HepG2 (cell line): ENCODE results near the gene PIKFYVE. TPM values are rescaled to one million over a fixed set of nuclear protein-coding genes. Genes with fewer than 3 reads are reported as not detected.

ENCODE experiments used
- EED ChIP-seq: sonication (generic); formaldehyde crosslinking; IDR thresholded peaks from 2 replicates; pipeline ENCODE4 v1.5.0; 2020; ENCODE audit warnings: mild to moderate bottlenecking, missing genetic modification reagents
- GABPA ChIP-seq, 2 experiments: IDR thresholded peaks; 2 replicates each; pipeline ENCODE4 v1.6.1; 2011 to 2016; ENCODE audit warnings: low read depth in 2 of 2, low read length in 1 of 2, missing biosample characterization in 1 of 2, missing genetic modification characterization in 1 of 2
- KLF11 ChIP-seq: IDR thresholded peaks from 2 replicates; pipeline ENCODE4 v1.6.1; 2016; ENCODE audit warnings: missing compliant biosample characterization
- PAX8 ChIP-seq: sonication (generic); formaldehyde crosslinking; IDR thresholded peaks from 2 replicates; pipeline ENCODE4 v1.8.0; 2022; ENCODE audit warnings: mild to moderate bottlenecking, missing genetic modification reagents, borderline replicate concordance
- RARA ChIP-seq: IDR thresholded peaks from 2 replicates; pipeline ENCODE4 v1.6.1; 2016; ENCODE audit warnings: missing genetic modification reagents, missing compliant biosample characterization
- SMC3 ChIP-seq: IDR thresholded peaks from 2 replicates; pipeline ENCODE4 v1.6.1; 2011; ENCODE audit warnings: low read length, improper control_type of control experiment
- ZBTB42 ChIP-seq: sonication (generic); formaldehyde crosslinking; IDR thresholded peaks from 2 replicates; pipeline ENCODE4 v1.5.0; 2020; ENCODE audit warnings: mild to moderate bottlenecking, missing genetic modification reagents
- ZFP90 ChIP-seq: sonication (generic); formaldehyde crosslinking; IDR thresholded peaks from 2 replicates; pipeline ENCODE4 v1.8.0; 2022; ENCODE audit warnings: missing genetic modification reagents, mild to moderate bottlenecking, inconsistent platforms, borderline replicate concordance
- ZMYM3 ChIP-seq: sonication (generic); formaldehyde crosslinking; IDR thresholded peaks from 2 replicates; pipeline ENCODE4 v1.5.1; 2020; ENCODE audit warnings: mild to moderate bottlenecking, missing genetic modification reagents
- ZNF10 ChIP-seq: sonication (generic); formaldehyde crosslinking; IDR thresholded peaks from 2 replicates; pipeline ENCODE4 v1.4.0; 2020; ENCODE audit warnings: mild to moderate bottlenecking, low read depth, missing genetic modification reagents, borderline replicate concordance
- ZNF256 ChIP-seq: sonication (generic); formaldehyde crosslinking; conservative IDR thresholded peaks from 2 replicates; pipeline ENCODE4 v1.4.0; 2020; ENCODE audit warnings: missing genetic modification reagents
- ZNF329 ChIP-seq: sonication (generic); formaldehyde crosslinking; IDR thresholded peaks from 2 replicates; pipeline ENCODE4 v1.9.0; 2021; ENCODE audit warnings: low read depth, mild to moderate bottlenecking, missing genetic modification reagents
- ZNF432 ChIP-seq: sonication (generic); formaldehyde crosslinking; IDR thresholded peaks from 2 replicates; pipeline ENCODE4 v1.5.0; 2020; ENCODE audit warnings: missing genetic modification reagents, mild to moderate bottlenecking, borderline replicate concordance
- ZNF569 ChIP-seq: sonication (generic); formaldehyde crosslinking; IDR thresholded peaks from 2 replicates; pipeline ENCODE4 v1.5.0; 2020; ENCODE audit warnings: mild to moderate bottlenecking, missing genetic modification reagents, moderate library complexity, borderline replicate concordance
- ZNF816 ChIP-seq: sonication (generic); formaldehyde crosslinking; IDR thresholded peaks from 2 replicates; pipeline ENCODE4 v1.8.0; 2022; ENCODE audit warnings: missing genetic modification reagents, mild to moderate bottlenecking, borderline replicate concordance
- ZSCAN22 ChIP-seq: sonication (generic); formaldehyde crosslinking; IDR thresholded peaks from 2 replicates; pipeline ENCODE4 v1.4.0; 2020; ENCODE audit warnings: mild to moderate bottlenecking, missing genetic modification reagents
- polyA plus RNA-seq, 8 experiments: library from polyadenylated mRNA; depleted of rRNA in 3 of 8; stranded (reverse) in 7 of 8; unstranded in 1 of 8; fragments of >200 nt; fragmentation: Illumina TruSeq in 4 of 8; extraction: Trizol in 4 of 8; gene quantifications; 2 replicates each; pipeline versions ENCODE4 v1.2.1 to v1.2.3, GENCODE V29; 2011 to 2016; ENCODE audit warnings: low read depth in 4 of 8, missing spikeins in 1 of 8, mixed read lengths in 1 of 8; ENCODE audit not compliant: insufficient read depth in 1 of 8
- total RNA-seq, 5 experiments: library from RNA; depleted of rRNA; stranded (reverse); fragments of >200 nt; fragmentation: Illumina TruSeq; extraction: Trizol; gene quantifications; 2 replicates each; pipeline ENCODE4 v1.2.3, GENCODE V29; 2016; ENCODE audit warnings: low read depth in 1 of 5
- TF ChIP-seq, protein P1 (sequence below): sonication (generic); formaldehyde crosslinking; IDR thresholded peaks from 2 replicates; pipeline ENCODE4 v1.9.0; 2021; ENCODE audit warnings: missing genetic modification reagents, borderline replicate concordance
- TF ChIP-seq, protein P2 (sequence below): sonication (generic); formaldehyde crosslinking; IDR thresholded peaks from 2 replicates; pipeline ENCODE4 v1.5.0; 2020; ENCODE audit warnings: missing genetic modification reagents
- TF ChIP-seq, protein P3 (sequence below): sonication (generic); formaldehyde crosslinking; IDR thresholded peaks from 2 replicates; pipeline ENCODE4 v1.5.0; 2020; ENCODE audit warnings: mild to moderate bottlenecking, low read depth, missing genetic modification reagents, borderline replicate concordance
- TF ChIP-seq, protein P4 (sequence below): sonication (generic); formaldehyde crosslinking; IDR thresholded peaks from 2 replicates; pipeline ENCODE4 v1.9.0; 2022; ENCODE audit warnings: low read depth, missing genetic modification reagents
- TF ChIP-seq, protein P5 (sequence below): sonication (generic); formaldehyde crosslinking; IDR thresholded peaks from 2 replicates; pipeline ENCODE4 v1.8.0; 2022; ENCODE audit warnings: missing genetic modification reagents, mild to moderate bottlenecking, borderline replicate concordance
- TF ChIP-seq, protein P6 (sequence below): sonication (generic); formaldehyde crosslinking; IDR thresholded peaks from 2 replicates; pipeline ENCODE4 v1.4.0; 2020; ENCODE audit warnings: mild to moderate bottlenecking, missing genetic modification reagents

PIKFYVE gene
- total and polyA plus RNA-seq, 2 of the 13 experiments (the other 11 are each of a cell fraction or from before 2014, with no cell fraction given) = 20.2 to 21.7 TPM

DNA sequence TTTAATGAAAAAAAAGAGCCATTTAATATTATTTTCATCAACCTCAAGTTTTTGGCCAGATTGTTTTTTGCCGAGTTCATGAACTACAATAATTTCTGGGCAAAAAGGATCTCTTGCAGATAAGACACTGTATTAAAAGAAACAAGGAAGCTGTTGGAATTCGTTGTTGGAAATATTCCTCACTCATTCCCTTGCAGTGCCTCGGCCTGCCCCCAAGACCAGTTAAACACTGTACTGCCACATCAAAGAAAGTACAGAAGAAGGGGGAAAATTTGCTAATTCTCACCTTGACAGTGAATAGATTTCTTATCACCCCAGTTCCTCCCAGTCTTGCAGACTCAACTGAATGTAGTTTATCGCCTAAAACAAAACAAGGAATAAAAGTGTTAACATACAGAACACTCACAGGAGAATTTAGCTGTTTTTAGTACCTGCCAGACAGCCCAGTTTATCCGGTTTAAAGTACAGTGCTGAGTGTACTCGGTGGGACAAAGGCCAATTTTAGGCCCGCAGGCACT lies 12.4 kb upstream of the PIKFYVE start (continued):
- TF ChIP-seq PAX8 (CRISPR knock-in tag) (0 out of 2 replicates have a peak, but pooled peaks have one; percentile 6), ZNF329 (CRISPR knock-in tag) (no peak), RARA (CRISPR knock-in tag) (no peak), SMC3 (0 out of 2 replicates have a peak, but pooled peaks have one; percentile 1), ZFP90 (CRISPR knock-in tag) (no peak), ZNF10 (CRISPR knock-in tag) (no peak), ZNF569 (CRISPR knock-in tag) (no peak), ZSCAN22 (no peak), ZNF256 (CRISPR knock-in tag) (no peak), ZMYM3 (CRISPR knock-in tag) (no peak), ZNF816 (CRISPR knock-in tag) (peak; percentile 52), ZBTB42 (CRISPR knock-in tag) (no peak), KLF11 (CRISPR knock-in tag) (no peak), GABPA (IDR thresholded peaks at IDR 0.05; ENCODE audit: low read depth, low read length) (no peak), GABPA (CRISPR knock-in tag; IDR thresholded peaks at IDR 0.05; ENCODE audit: low read depth) (no peak), ZNF432 (CRISPR knock-in tag) (no peak), EED (no peak)
- TF ChIP-seq, protein P1, sequence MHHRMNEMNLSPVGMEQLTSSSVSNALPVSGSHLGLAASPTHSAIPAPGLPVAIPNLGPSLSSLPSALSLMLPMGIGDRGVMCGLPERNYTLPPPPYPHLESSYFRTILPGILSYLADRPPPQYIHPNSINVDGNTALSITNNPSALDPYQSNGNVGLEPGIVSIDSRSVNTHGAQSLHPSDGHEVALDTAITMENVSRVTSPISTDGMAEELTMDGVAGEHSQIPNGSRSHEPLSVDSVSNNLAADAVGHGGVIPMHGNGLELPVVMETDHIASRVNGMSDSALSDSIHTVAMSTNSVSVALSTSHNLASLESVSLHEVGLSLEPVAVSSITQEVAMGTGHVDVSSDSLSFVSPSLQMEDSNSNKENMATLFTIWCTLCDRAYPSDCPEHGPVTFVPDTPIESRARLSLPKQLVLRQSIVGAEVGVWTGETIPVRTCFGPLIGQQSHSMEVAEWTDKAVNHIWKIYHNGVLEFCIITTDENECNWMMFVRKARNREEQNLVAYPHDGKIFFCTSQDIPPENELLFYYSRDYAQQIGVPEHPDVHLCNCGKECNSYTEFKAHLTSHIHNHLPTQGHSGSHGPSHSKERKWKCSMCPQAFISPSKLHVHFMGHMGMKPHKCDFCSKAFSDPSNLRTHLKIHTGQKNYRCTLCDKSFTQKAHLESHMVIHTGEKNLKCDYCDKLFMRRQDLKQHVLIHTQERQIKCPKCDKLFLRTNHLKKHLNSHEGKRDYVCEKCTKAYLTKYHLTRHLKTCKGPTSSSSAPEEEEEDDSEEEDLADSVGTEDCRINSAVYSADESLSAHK (CRISPR knock-in tag) = peak; percentile 80; the same call in 1 of the 2 replicates
- TF ChIP-seq, protein P2, sequence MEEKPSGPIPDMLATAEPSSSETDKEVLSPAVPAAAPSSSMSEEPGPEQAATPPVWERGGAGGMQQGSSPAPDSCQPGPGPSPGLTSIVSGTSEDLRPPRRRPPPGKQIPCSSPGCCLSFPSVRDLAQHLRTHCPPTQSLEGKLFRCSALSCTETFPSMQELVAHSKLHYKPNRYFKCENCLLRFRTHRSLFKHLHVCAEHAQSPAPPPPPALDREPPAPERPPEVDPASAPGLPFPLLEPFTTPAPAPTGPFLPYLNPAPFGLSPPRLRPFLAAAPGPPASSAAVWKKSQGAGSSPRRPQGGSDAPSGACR (CRISPR knock-in tag) = no peak
- TF ChIP-seq, protein P3, sequence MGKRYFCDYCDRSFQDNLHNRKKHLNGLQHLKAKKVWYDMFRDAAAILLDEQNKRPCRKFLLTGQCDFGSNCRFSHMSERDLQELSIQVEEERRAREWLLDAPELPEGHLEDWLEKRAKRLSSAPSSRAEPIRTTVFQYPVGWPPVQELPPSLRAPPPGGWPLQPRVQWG (CRISPR knock-in tag) = no peak
- TF ChIP-seq, protein P4, sequence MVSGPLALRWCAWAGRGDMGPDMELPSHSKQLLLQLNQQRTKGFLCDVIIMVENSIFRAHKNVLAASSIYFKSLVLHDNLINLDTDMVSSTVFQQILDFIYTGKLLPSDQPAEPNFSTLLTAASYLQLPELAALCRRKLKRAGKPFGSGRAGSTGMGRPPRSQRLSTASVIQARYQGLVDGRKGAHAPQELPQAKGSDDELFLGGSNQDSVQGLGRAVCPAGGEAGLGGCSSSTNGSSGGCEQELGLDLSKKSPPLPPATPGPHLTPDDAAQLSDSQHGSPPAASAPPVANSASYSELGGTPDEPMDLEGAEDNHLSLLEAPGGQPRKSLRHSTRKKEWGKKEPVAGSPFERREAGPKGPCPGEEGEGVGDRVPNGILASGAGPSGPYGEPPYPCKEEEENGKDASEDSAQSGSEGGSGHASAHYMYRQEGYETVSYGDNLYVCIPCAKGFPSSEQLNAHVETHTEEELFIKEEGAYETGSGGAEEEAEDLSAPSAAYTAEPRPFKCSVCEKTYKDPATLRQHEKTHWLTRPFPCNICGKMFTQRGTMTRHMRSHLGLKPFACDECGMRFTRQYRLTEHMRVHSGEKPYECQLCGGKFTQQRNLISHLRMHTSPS (CRISPR knock-in tag) = no peak
- TF ChIP-seq, protein P5, sequence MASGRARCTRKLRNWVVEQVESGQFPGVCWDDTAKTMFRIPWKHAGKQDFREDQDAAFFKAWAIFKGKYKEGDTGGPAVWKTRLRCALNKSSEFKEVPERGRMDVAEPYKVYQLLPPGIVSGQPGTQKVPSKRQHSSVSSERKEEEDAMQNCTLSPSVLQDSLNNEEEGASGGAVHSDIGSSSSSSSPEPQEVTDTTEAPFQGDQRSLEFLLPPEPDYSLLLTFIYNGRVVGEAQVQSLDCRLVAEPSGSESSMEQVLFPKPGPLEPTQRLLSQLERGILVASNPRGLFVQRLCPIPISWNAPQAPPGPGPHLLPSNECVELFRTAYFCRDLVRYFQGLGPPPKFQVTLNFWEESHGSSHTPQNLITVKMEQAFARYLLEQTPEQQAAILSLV (CRISPR knock-in tag) = no peak
- TF ChIP-seq, protein P6, sequence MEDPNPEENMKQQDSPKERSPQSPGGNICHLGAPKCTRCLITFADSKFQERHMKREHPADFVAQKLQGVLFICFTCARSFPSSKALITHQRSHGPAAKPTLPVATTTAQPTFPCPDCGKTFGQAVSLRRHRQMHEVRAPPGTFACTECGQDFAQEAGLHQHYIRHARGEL (CRISPR knock-in tag) = no peak
